HTR-8/SVneo (cell line): ENCODE data around the gene MAD2L1.

ENCODE experiments used
- DNase-seq: peaks from one replicate; pipeline ENCODE4 v3.0.0; 2011; ENCODE audit warnings: low spot score, mixed read lengths; ENCODE audit not compliant: insufficient read length
- FAIRE-seq: peaks from 2 replicates; lab custom pipeline; 2011; peaks lifted over from hg19 to GRCh38; lab: Jason Lieb, UNC

The MAD2L1 gene

GRCh38 chr4:120062663-120063195 lies 3.9 kb downstream of the MAD2L1 start:
- no peak for DNase-seq
- FAIRE-seq, result no peak

GRCh38 chr4:120059036-120059435 lies 7.6 kb downstream of the MAD2L1 start:
- FAIRE-seq, result no peak
- DNase-seq, result no peak

GRCh38 chr4:120057416-120057815 lies 9.2 kb downstream of the MAD2L1 start:
- no peak for DNase-seq
- no peak for FAIRE-seq

GRCh38 chr4:120056246-120056645 lies 10.4 kb downstream of the MAD2L1 start:
- FAIRE-seq, result no peak
- no peak for DNase-seq

GRCh38 chr4:120055795-120056194 lies 10.9 kb downstream of the MAD2L1 start:
- DNase-seq (no peak), FAIRE-seq (no peak)

- DNase-seq (no peak), FAIRE-seq (no peak)
Observed at GRCh38 chr4:120055162-120055561, 11.5 kb downstream of the MAD2L1 start.

- no peak for DNase-seq
Observed at GRCh38 chr4:120053911-120054310, 12.7 kb downstream of the MAD2L1 start.

GRCh38 chr4:120052856-120053255 lies 13.8 kb downstream of the MAD2L1 start:
- no peak for FAIRE-seq

More at GRCh38 chr4:120053911-120054310, 12.7 kb downstream of the MAD2L1 start:
- no peak for FAIRE-seq

GRCh38 chr4:120051253-120051652 lies 15.4 kb downstream of the MAD2L1 start:
- FAIRE-seq, result no peak

More at GRCh38 chr4:120052856-120053255, 13.8 kb downstream of the MAD2L1 start:
- no peak for DNase-seq

GRCh38 chr4:120049732-120050494 lies 16.7 kb downstream of the MAD2L1 start:
- peak; percentile 64 for FAIRE-seq
- peak; percentile 49 for DNase-seq

More at GRCh38 chr4:120051253-120051652, 15.4 kb downstream of the MAD2L1 start:
- no peak for DNase-seq

GRCh38 chr4:120043828-120044227 lies 22.8 kb downstream of the MAD2L1 start:
- DNase-seq (no peak), FAIRE-seq (no peak)

- DNase-seq (no peak), FAIRE-seq (no peak)
Observed at GRCh38 chr4:120037411-120037810, 29.2 kb downstream of the MAD2L1 start.

- FAIRE-seq (no peak), DNase-seq (no peak)
Observed at GRCh38 chr4:120034913-120035312, 31.7 kb downstream of the MAD2L1 start.

GRCh38 chr4:120026853-120027252 lies 39.8 kb downstream of the MAD2L1 start:
- FAIRE-seq (no peak), DNase-seq (no peak)

GRCh38 chr4:120025516-120025915 lies 41.1 kb downstream of the MAD2L1 start:
- DNase-seq, result no peak
- FAIRE-seq, result no peak

GRCh38 chr4:120018786-120019185 lies 47.9 kb downstream of the MAD2L1 start:
- FAIRE-seq (no peak), DNase-seq (no peak)

GRCh38 chr4:120017939-120018692 lies 48.5 kb downstream of the MAD2L1 start:
- no peak for DNase-seq
- no peak for FAIRE-seq

- FAIRE-seq (no peak), DNase-seq (no peak)
Observed at GRCh38 chr4:120011725-120012124, 54.9 kb downstream of the MAD2L1 start.

GRCh38 chr4:120010646-120011045 lies 56.0 kb downstream of the MAD2L1 start:
- no peak for DNase-seq
- FAIRE-seq, result no peak

GRCh38 chr4:120009731-120010130 lies 56.9 kb downstream of the MAD2L1 start:
- no peak for DNase-seq
- peak; percentile 40 for FAIRE-seq

GRCh38 chr4:120008957-120009356 lies 57.7 kb downstream of the MAD2L1 start:
- FAIRE-seq, result no peak
- no peak for DNase-seq
